Neural cell (in vitro differentiated cells): ENCODE measurements around the gene KHDRBS2.

Source experiments
- CTCF ChIP-seq: fragments of 450-650 bp; IDR thresholded peaks from 2 replicates; pipeline ENCODE4 v1.5.1; 2014; ENCODE audit warnings: antibody characterized with exemption, mild to moderate bottlenecking, moderate library complexity; ENCODE audit not compliant: poor library complexity, severe bottlenecking
- EP300 ChIP-seq: fragments of 450-650 bp; conservative IDR thresholded peaks from 2 replicates; pipeline ENCODE4 v1.6.1; 2014; ENCODE audit warnings: antibody characterized with exemption, mild to moderate bottlenecking, moderate library complexity; ENCODE audit not compliant: poor library complexity, severe bottlenecking
- EZH2 ChIP-seq: fragments of 200-600, 300-800 bp; shearing (Covaris generic), sonication (generic); IDR thresholded peaks from 2 replicates; pipeline ENCODE4 v1.6.1; 2014; ENCODE audit warnings: antibody characterized with exemption, low read length, borderline replicate concordance, mild to moderate bottlenecking; ENCODE audit not compliant: insufficient read depth, poor library complexity, severe bottlenecking
- POLR2AphosphoS5 ChIP-seq: IDR thresholded peaks from 2 replicates; pipeline ENCODE4 v1.6.1; 2012
- RAD21 ChIP-seq: fragments of 450-650 bp; conservative IDR thresholded peaks from 2 replicates; pipeline ENCODE4 v1.6.1; 2014; ENCODE audit warnings: antibody characterized with exemption, mild to moderate bottlenecking, moderate library complexity
- SMC3 ChIP-seq: fragments of 450-650 bp; conservative IDR thresholded peaks from 2 replicates; pipeline ENCODE4 v1.6.1; 2014; ENCODE audit warnings: antibody characterized with exemption, mild to moderate bottlenecking, moderate library complexity; ENCODE audit not compliant: poor library complexity
- TAF1 ChIP-seq: IDR thresholded peaks from 2 replicates; pipeline ENCODE4 v1.6.1; 2012; ENCODE audit warnings: low read depth

GRCh38 chr6:62175195-62175594 is 110.8 kb downstream of the KHDRBS2 start:
- TF ChIP-seq CTCF: no peak
- TF ChIP-seq EZH2: no peak
- no peak for TF ChIP-seq POLR2AphosphoS5
- TF ChIP-seq TAF1: no peak
- TF ChIP-seq RAD21: no peak
- no peak for TF ChIP-seq EP300
- no peak for TF ChIP-seq SMC3
